ENCODE data around the gene SLC17A2. TPM values are rescaled to one million over a fixed set of nuclear protein-coding genes. Genes with fewer than 3 reads are reported as not detected.

Gene SLC17A2
- total and polyA plus RNA-seq, 2 donors (not counting 1 experiment from before 2014, with no cell fraction given): not detected

- CTCF ChIA-PET: no interaction called here
- peaks cover 18% of the 10 kb centered on the region for H3K27me3 Mint-ChIP-seq
- intact Hi-C loops (cut with micrococcal nuclease): no loop called here
Measured at GRCh38 chr6:25935953-25936352, 5.5 kb upstream of the SLC17A2 start.

GRCh38 chr6:25934735-25935313, 4.3 kb upstream of the SLC17A2 start:
- no peak overlapping the region for H3K4me3 ChIP-seq (ENCODE audit: control extremely low read depth in 1 of 5, extremely low read depth in 1 of 5, insufficient read depth in 1 of 5, low read depth in 2 of 5, low read length in 4 of 5)
- H3K9ac ChIP-seq (ENCODE audit: low read length): no peak overlapping the region
- no peak overlapping the region for H3K27ac Mint-ChIP-seq
- WGBS (ENCODE audit: insufficient coverage): no CpG with 5 or more reads among the region's 3 CpGs
- DNase-seq (no peak), ATAC-seq (ENCODE audit: low read depth) (no peak)
- H3K27me3 Mint-ChIP-seq: peaks cover 18% of the 10 kb centered on the region
- no peak overlapping the region for H3K27ac ChIP-seq (ENCODE audit: low read length in 2 of 2)
- CTCF ChIA-PET: no interaction called here
- H3K9me3 ChIP-seq (ENCODE audit: control extremely low read depth in 1 of 3, control insufficient read depth in 2 of 3, insufficient read depth in 1 of 3, low read length in 2 of 3): no peaks in the 10 kb centered on the region
- H3K4me1 ChIP-seq (ENCODE audit: control insufficient read depth in 2 of 2, insufficient read depth in 2 of 2, low read length in 2 of 2): no peaks in the 10 kb centered on the region
- no peaks in the 10 kb centered on the region for H3K36me3 ChIP-seq (replicated peaks in 1 of 2; ENCODE audit: control extremely low read depth in 1 of 2, control insufficient read depth in 1 of 2, extremely low read depth in 1 of 2, insufficient read depth in 2 of 2, low read length in 1 of 2)
- H3K4me2 ChIP-seq (replicated peaks; ENCODE audit: low read depth, low read length, poor library complexity, severe bottlenecking): no peak overlapping the region
- no peak overlapping the region for H2AFZ ChIP-seq (ENCODE audit: insufficient read depth, low read depth, low read length, poor library complexity, severe bottlenecking)
- no peaks in the 10 kb centered on the region for H3K79me2 ChIP-seq (ENCODE audit: control insufficient read depth, insufficient read depth, low read length)
- POLR2A ChIA-PET: no interaction called here
- no peaks in the 10 kb centered on the region for H3K9me3 Mint-ChIP-seq (ENCODE audit: insufficient read depth)
- no peaks in the 10 kb centered on the region for H4K20me1 ChIP-seq (ENCODE audit: control insufficient read depth, insufficient read depth, low read length, poor library complexity, severe bottlenecking)
- no peak overlapping the region for H3K4me3 Mint-ChIP-seq
- TF ChIP-seq CTCF (IDR thresholded peaks at IDR 0.05) (no peak), EZH2 (IDR thresholded peaks at IDR 0.05; ENCODE audit: borderline replicate concordance, insufficient read depth, low read depth, low read length, poor library complexity, severe bottlenecking) (no peak)
- no peaks in the 10 kb centered on the region for H3K27me3 ChIP-seq (replicated peaks in 1 of 4; ENCODE audit: control extremely low read depth in 1 of 4, control insufficient read depth in 3 of 4, insufficient read depth in 4 of 4, low read length in 3 of 4)
- no peaks in the 10 kb centered on the region for H3K4me1 Mint-ChIP-seq
- intact Hi-C loops (cut with micrococcal nuclease): no loop called here

More at GRCh38 chr6:25935953-25936352, 5.5 kb upstream of the SLC17A2 start:
- POLR2A ChIA-PET: no interaction called here
- no peak for DNase-seq
- Histone ChIP-seq H3K27me3 (replicated peaks in 1 of 4; ENCODE audit: control extremely low read depth in 1 of 4, control insufficient read depth in 3 of 4, insufficient read depth in 4 of 4, low read length in 3 of 4) (no peaks in the 10 kb centered on the region), H3K9me3 (ENCODE audit: control extremely low read depth in 1 of 3, control insufficient read depth in 2 of 3, insufficient read depth in 1 of 3, low read length in 2 of 3) (no peaks in the 10 kb centered on the region), H3K4me3 (ENCODE audit: control extremely low read depth in 1 of 5, extremely low read depth in 1 of 5, insufficient read depth in 1 of 5, low read depth in 2 of 5, low read length in 4 of 5) (no peak overlapping the region), H3K9ac (ENCODE audit: low read length) (no peak overlapping the region), H2AFZ (ENCODE audit: insufficient read depth, low read depth, low read length, poor library complexity, severe bottlenecking) (no peak overlapping the region), H3K4me1 (ENCODE audit: control insufficient read depth in 2 of 2, insufficient read depth in 2 of 2, low read length in 2 of 2) (no peaks in the 10 kb centered on the region), H4K20me1 (ENCODE audit: control insufficient read depth, insufficient read depth, low read length, poor library complexity, severe bottlenecking) (no peaks in the 10 kb centered on the region), H3K4me2 (replicated peaks; ENCODE audit: low read depth, low read length, poor library complexity, severe bottlenecking) (no peak overlapping the region), H3K36me3 (replicated peaks in 1 of 2; ENCODE audit: control extremely low read depth in 1 of 2, control insufficient read depth in 1 of 2, extremely low read depth in 1 of 2, insufficient read depth in 2 of 2, low read length in 1 of 2) (no peaks in the 10 kb centered on the region), H3K79me2 (ENCODE audit: control insufficient read depth, insufficient read depth, low read length) (no peaks in the 10 kb centered on the region), H3K27ac (ENCODE audit: low read length in 2 of 2) (no peak overlapping the region)
- ATAC-seq (ENCODE audit: low read depth): no peak
- H3K27ac Mint-ChIP-seq: no peak overlapping the region
- no peak for TF ChIP-seq CTCF (IDR thresholded peaks at IDR 0.05)
- no peak for TF ChIP-seq EZH2 (IDR thresholded peaks at IDR 0.05; ENCODE audit: borderline replicate concordance, insufficient read depth, low read depth, low read length, poor library complexity, severe bottlenecking)
- no peaks in the 10 kb centered on the region for H3K9me3 Mint-ChIP-seq (ENCODE audit: insufficient read depth)
- H3K4me3 Mint-ChIP-seq: no peak overlapping the region
- WGBS (ENCODE audit: insufficient coverage): 100% methylated on average over 4 of the region's 5 CpGs
- no peaks in the 10 kb centered on the region for H3K4me1 Mint-ChIP-seq
